K562 (cell line): ENCODE measurements around the gene SYNJ2. TPM values are rescaled to one million over a fixed set of nuclear protein-coding genes. Genes with fewer than 3 reads are reported as not detected.

Experiments
- BRD9 ChIP-seq: fragments of 450-650 bp; IDR thresholded peaks from 2 replicates; pipeline ENCODE4 v1.6.1; 2018; ENCODE audit warnings: low read depth; ENCODE audit not compliant: partially characterized antibody
- CREB1 ChIP-seq, 2 experiments: sonication (generic) in 1 of 2; formaldehyde crosslinking in 1 of 2; IDR thresholded peaks; 2 replicates each; pipeline versions ENCODE4 v1.6.1 to v1.8.0; 2012 to 2022; ENCODE audit warnings: inconsistent platforms in 1 of 2, mild to moderate bottlenecking in 1 of 2, missing genetic modification reagents in 1 of 2, moderate library complexity in 1 of 2
- ETV5 ChIP-seq: sonication (generic); formaldehyde crosslinking; IDR thresholded peaks from 2 replicates; pipeline ENCODE4 v1.4.0; 2020; ENCODE audit warnings: low read depth, mild to moderate bottlenecking, missing genetic modification reagents
- FOXA3 ChIP-seq, 2 experiments: fragments of 450-650 bp in 1 of 2; sonication (generic) in 1 of 2; formaldehyde crosslinking; IDR thresholded peaks in 1 of 2; conservative IDR thresholded peaks in 1 of 2; 2 replicates each; pipeline versions ENCODE4 v1.4.0 to v1.8.0; 2020 to 2022; ENCODE audit warnings: mild to moderate bottlenecking in 2 of 2, missing genetic modification reagents in 1 of 2
- HSF4 ChIP-seq: fragments of 250-450 bp; sonication (Bioruptor Pico); IDR thresholded peaks from 2 replicates; pipeline ENCODE4 v2.1.2; 2022; ENCODE audit warnings: mild to moderate bottlenecking, moderate library complexity, borderline replicate concordance
- MAZ ChIP-seq, 2 experiments: fragments of 450-650 bp in 1 of 2; sonication (generic) in 1 of 2; formaldehyde crosslinking; IDR thresholded peaks in 1 of 2; conservative IDR thresholded peaks in 1 of 2; 2 replicates each; pipeline versions ENCODE4 v1.4.0 to v1.5.0; 2020; ENCODE audit warnings: mild to moderate bottlenecking in 1 of 2, missing genetic modification reagents in 1 of 2
- NBN ChIP-seq: fragments of 450-650 bp; IDR thresholded peaks from 2 replicates; pipeline ENCODE4 v1.6.1; 2016; ENCODE audit warnings: low read depth, mild to moderate bottlenecking
- RBM22 ChIP-seq: fragments of 200-400 bp; formaldehyde crosslinking; IDR thresholded peaks from 2 replicates; pipeline ENCODE4 v1.6.1; 2018; ENCODE audit warnings: low read length, low read depth; ENCODE audit not compliant: poor library complexity, severe bottlenecking
- RFX7 ChIP-seq: fragments of 250-450 bp; sonication (Bioruptor Pico); IDR thresholded peaks from 2 replicates; pipeline ENCODE4 v1.5.1; 2021; ENCODE audit warnings: mild to moderate bottlenecking
- SP1 ChIP-seq: sonication (generic); formaldehyde crosslinking; IDR thresholded peaks from 2 replicates; pipeline ENCODE4 v1.8.1; 2022; ENCODE audit warnings: mild to moderate bottlenecking, missing genetic modification reagents
- ZNF165 ChIP-seq: fragments of 250-450 bp; sonication (Bioruptor Pico); IDR thresholded peaks from 2 replicates; pipeline ENCODE4 v1.4.0; 2020; ENCODE audit warnings: borderline replicate concordance
- ZNF184 ChIP-seq: sonication (generic); formaldehyde crosslinking; IDR thresholded peaks from 2 replicates; pipeline ENCODE4 v1.5.0; 2020; ENCODE audit warnings: missing genetic modification reagents
- ZNF551 ChIP-seq: fragments of 250-450 bp; sonication (Bioruptor Pico); IDR thresholded peaks from 2 replicates; pipeline ENCODE4 v1.5.0; 2021; ENCODE audit warnings: mild to moderate bottlenecking, moderate library complexity
- ZSCAN32 ChIP-seq: fragments of 450-650 bp; formaldehyde crosslinking; IDR thresholded peaks from 2 replicates; pipeline ENCODE4 v1.4.0; 2020; ENCODE audit warnings: mild to moderate bottlenecking, moderate library complexity
- polyA plus RNA-seq, 8 experiments: library from polyadenylated mRNA; depleted of rRNA in 4 of 8; stranded (reverse) in 5 of 8; unstranded in 3 of 8; fragments of >200 nt; fragmentation: Nextera tagmentation in 2 of 8; fragmentation: Illumina TruSeq in 1 of 8; extraction: Ambion mirVana in 2 of 8; extraction: Trizol in 1 of 8; gene quantifications; 2 replicates each; pipeline versions ENCODE4 v1.2.1 to v1.2.3, GENCODE V29; 2011 to 2014; ENCODE audit warnings: inconsistent platforms in 1 of 8, missing spikeins in 1 of 8
- total RNA-seq, 7 experiments: library from RNA; depleted of rRNA in 6 of 7; stranded (reverse); fragments of >200 nt in 6 of 7; fragmentation: Illumina TruSeq in 2 of 7; extraction: Trizol in 2 of 7; gene quantifications; 2 replicates each; pipeline versions ENCODE4 v1.2.1 to v1.2.3, GENCODE V29; 2011 to 2021; ENCODE audit warnings: low replicate concordance in 1 of 7
- TF ChIP-seq, protein P1 (sequence below), 3 experiments: IDR thresholded peaks in 2 of 3; conservative IDR thresholded peaks in 1 of 3; 2 replicates each; pipeline ENCODE4 v1.5.1; 2011 to 2012; ENCODE audit warnings: low read length in 3 of 3, mild to moderate bottlenecking in 3 of 3, control low read depth in 2 of 3, improper control_type of control experiment in 1 of 3, inconsistent platforms in 1 of 3, low read depth in 1 of 3, mixed read lengths in 1 of 3, moderate library complexity in 1 of 3; ENCODE audit not compliant: insufficient read depth in 2 of 3
- TF ChIP-seq, protein P2 (sequence below): fragments of 450-650 bp; IDR thresholded peaks from 2 replicates; pipeline ENCODE4 v1.6.1; 2016; ENCODE audit warnings: low read depth, mild to moderate bottlenecking, moderate library complexity
- TF ChIP-seq, protein P3 (sequence below): fragments of 450-650 bp; IDR thresholded peaks from 2 replicates; pipeline ENCODE4 v1.6.1; 2014; ENCODE audit warnings: low read depth, mild to moderate bottlenecking, moderate library complexity, borderline replicate concordance
- TF ChIP-seq, protein P4 (sequence below): fragments of 200-800 bp; sonication (Bioruptor generic); IDR thresholded peaks from 2 replicates; pipeline ENCODE4 v1.6.1; 2017; ENCODE audit warnings: missing genetic modification characterization, missing compliant biosample characterization
- TF ChIP-seq, protein P5 (sequence below): fragments of 250-450 bp; sonication (Bioruptor Pico); IDR thresholded peaks from 2 replicates; pipeline ENCODE4 v1.8.0; 2022; ENCODE audit warnings: moderate library complexity, mild to moderate bottlenecking, inconsistent platforms

SYNJ2 gene
- total and polyA plus RNA-seq, 9 of the 15 experiments (the other 6 are each of a cell fraction or from before 2014, with no cell fraction given) = 3.0 to 27.7 (median 17.8) TPM

DNA sequence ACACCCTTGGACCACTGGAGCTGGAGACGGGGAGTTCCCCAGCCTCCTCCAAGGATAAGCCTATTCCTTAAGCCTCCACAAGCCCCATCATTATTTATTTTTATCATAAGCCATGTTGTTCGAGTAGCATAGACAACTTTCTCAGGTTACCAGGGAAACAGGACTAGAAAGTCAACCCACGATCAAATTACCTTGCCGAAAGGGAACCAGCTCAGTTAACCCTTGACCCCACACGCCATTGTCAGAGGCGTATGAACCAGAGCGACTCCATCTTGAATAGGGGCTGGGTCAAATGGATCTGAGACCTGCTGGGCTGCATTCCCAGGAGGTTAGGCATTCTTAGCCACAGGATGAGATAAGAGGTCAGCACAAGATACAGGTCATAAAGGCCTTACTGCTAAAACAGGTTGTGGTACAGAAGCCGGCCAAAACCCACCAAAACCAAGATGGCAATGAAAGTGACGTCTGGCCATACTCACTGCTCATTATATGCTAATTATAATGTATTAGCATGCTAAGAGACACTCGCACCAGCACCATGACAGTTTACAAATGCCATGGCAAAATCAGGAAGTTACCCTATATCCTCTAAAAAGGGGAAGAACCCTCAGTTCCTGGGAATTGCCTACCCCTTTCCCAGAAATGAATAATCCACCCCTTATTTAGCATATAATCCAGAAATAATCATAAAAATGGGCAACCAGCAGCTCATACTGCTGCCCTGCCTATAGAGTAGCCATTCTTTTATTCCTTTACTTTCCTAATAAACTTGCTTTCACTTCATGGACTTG, 22.4 kb downstream of the SYNJ2 start (continued):
- TF ChIP-seq ZNF184 (no peak), SP1 (CRISPR knock-in tag) (no peak), FOXA3 (CRISPR knock-in tag; conservative IDR thresholded peaks at IDR 0.05 in 1 of 2, IDR thresholded peaks at IDR 0.05 in 1 of 2) (0 out of 4 replicates have a peak, but pooled peaks of 1 of the 2 experiments have one; percentile 22), ZNF551 (peak; percentile 76; the same call in 1 of the 2 replicates), RBM22 (no peak), NBN (no peak), CREB1 (IDR thresholded peaks at IDR 0.05) (no peak), CREB1 (CRISPR knock-in tag; IDR thresholded peaks at IDR 0.05) (no peak), MAZ (CRISPR knock-in tag; conservative IDR thresholded peaks at IDR 0.05 in 1 of 2, IDR thresholded peaks at IDR 0.05 in 1 of 2) (peak in 1 of 2 experiments; percentile 96; a peak in 2 of 4 replicates), ETV5 (CRISPR knock-in tag) (no peak), ZSCAN32 (CRISPR knock-in tag) (peak; percentile 90), HSF4 (CRISPR knock-in tag) (peak; percentile 97), ZNF165 (CRISPR knock-in tag) (peak; percentile 98), BRD9 (no peak), RFX7 (peak; percentile 89; the same call in 1 of the 2 replicates)
- TF ChIP-seq, protein P1, sequence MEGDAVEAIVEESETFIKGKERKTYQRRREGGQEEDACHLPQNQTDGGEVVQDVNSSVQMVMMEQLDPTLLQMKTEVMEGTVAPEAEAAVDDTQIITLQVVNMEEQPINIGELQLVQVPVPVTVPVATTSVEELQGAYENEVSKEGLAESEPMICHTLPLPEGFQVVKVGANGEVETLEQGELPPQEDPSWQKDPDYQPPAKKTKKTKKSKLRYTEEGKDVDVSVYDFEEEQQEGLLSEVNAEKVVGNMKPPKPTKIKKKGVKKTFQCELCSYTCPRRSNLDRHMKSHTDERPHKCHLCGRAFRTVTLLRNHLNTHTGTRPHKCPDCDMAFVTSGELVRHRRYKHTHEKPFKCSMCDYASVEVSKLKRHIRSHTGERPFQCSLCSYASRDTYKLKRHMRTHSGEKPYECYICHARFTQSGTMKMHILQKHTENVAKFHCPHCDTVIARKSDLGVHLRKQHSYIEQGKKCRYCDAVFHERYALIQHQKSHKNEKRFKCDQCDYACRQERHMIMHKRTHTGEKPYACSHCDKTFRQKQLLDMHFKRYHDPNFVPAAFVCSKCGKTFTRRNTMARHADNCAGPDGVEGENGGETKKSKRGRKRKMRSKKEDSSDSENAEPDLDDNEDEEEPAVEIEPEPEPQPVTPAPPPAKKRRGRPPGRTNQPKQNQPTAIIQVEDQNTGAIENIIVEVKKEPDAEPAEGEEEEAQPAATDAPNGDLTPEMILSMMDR (IDR thresholded peaks at IDR 0.05 in 2 of 3, conservative IDR thresholded peaks at IDR 0.05 in 1 of 3; ENCODE audit: insufficient read depth in 2 of 3, low read depth in 1 of 3, low read length in 3 of 3) = no peak
- TF ChIP-seq, protein P2, sequence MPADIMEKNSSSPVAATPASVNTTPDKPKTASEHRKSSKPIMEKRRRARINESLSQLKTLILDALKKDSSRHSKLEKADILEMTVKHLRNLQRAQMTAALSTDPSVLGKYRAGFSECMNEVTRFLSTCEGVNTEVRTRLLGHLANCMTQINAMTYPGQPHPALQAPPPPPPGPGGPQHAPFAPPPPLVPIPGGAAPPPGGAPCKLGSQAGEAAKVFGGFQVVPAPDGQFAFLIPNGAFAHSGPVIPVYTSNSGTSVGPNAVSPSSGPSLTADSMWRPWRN = no peak
- TF ChIP-seq, protein P3, sequence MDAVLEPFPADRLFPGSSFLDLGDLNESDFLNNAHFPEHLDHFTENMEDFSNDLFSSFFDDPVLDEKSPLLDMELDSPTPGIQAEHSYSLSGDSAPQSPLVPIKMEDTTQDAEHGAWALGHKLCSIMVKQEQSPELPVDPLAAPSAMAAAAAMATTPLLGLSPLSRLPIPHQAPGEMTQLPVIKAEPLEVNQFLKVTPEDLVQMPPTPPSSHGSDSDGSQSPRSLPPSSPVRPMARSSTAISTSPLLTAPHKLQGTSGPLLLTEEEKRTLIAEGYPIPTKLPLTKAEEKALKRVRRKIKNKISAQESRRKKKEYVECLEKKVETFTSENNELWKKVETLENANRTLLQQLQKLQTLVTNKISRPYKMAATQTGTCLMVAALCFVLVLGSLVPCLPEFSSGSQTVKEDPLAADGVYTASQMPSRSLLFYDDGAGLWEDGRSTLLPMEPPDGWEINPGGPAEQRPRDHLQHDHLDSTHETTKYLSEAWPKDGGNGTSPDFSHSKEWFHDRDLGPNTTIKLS = no peak
- TF ChIP-seq, protein P4, sequence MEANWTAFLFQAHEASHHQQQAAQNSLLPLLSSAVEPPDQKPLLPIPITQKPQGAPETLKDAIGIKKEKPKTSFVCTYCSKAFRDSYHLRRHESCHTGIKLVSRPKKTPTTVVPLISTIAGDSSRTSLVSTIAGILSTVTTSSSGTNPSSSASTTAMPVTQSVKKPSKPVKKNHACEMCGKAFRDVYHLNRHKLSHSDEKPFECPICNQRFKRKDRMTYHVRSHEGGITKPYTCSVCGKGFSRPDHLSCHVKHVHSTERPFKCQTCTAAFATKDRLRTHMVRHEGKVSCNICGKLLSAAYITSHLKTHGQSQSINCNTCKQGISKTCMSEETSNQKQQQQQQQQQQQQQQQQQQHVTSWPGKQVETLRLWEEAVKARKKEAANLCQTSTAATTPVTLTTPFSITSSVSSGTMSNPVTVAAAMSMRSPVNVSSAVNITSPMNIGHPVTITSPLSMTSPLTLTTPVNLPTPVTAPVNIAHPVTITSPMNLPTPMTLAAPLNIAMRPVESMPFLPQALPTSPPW (CRISPR knock-in tag) = peak; percentile 63
- TF ChIP-seq, protein P5, sequence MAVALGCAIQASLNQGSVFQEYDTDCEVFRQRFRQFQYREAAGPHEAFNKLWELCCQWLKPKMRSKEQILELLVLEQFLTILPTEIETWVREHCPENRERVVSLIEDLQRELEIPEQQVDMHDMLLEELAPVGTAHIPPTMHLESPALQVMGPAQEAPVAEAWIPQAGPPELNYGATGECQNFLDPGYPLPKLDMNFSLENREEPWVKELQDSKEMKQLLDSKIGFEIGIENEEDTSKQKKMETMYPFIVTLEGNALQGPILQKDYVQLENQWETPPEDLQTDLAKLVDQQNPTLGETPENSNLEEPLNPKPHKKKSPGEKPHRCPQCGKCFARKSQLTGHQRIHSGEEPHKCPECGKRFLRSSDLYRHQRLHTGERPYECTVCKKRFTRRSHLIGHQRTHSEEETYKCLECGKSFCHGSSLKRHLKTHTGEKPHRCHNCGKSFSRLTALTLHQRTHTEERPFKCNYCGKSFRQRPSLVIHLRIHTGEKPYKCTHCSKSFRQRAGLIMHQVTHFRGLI = peak; percentile 98
